HG03025 (cell line): ENCODE data around the gene TRIB2.
A peak's percentile ranks its signal among the peaks of the same experiment; 100 is the strongest.

Experiments
- ATAC-seq: cut with Tn5 transposase; IDR thresholded peaks from one replicate; pipeline ENCODE4 v1.9.1; 2021; ENCODE audit warnings: mild to moderate bottlenecking, moderate library complexity; ENCODE audit not compliant: unreplicated experiment, low FRiP score

The TRIB2 gene

DNA sequence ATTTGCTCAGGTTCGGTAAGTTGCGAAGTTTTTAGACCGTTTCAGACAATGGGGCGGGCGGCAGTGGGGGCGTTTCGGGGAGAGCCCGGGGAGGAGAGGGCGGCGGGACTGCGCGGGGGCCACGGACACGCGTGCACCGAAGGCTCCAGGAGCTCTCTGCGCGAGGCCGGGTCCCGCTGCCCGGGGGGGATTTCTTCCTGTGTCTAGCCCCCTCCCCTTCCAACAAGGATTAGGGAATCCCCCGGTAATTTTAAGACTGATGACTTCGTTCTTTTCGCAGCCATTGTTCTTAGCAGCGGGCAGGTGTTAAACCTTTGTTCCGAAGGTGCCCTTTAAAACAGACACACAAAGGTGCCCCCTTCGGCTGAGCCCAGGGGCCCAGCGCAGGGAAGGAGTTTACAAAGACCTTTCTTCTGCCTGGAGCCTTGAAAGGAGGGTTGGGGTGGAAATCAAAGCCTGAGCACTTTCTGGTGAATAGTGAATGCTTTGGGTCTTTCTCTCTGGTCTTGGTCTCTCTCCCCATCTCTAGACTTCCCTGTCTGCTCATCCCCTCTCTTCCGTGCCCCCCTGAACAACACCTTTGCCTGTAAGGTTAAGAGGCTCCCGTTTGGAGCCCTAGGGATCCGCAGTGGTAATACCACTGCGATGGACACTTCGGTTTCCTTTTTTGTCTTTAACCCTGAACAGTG is 2.1 kb downstream of the TRIB2 start:
- ATAC-seq = no peak

GRCh38 chr2:12719400-12720277 is 2.9 kb downstream of the TRIB2 start:
- no peak for ATAC-seq

DNA sequence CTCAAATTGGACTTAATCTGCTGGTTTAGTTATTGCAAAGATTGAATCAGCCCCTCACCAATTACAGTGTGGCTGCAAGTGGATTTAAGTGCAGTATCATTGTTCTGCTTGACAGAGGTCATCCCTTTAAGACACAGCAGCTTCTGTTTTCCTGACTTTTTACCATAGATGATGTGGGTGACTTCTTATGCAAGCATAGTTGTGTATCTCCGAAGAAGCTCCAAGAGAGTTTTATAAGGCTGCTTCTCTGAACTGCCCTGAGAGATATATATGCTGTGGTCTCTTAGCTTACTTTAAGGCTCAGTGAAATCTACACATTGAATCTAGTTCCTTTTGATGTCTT is 3.5 kb downstream of the TRIB2 start:
- ATAC-seq = no peak

DNA sequence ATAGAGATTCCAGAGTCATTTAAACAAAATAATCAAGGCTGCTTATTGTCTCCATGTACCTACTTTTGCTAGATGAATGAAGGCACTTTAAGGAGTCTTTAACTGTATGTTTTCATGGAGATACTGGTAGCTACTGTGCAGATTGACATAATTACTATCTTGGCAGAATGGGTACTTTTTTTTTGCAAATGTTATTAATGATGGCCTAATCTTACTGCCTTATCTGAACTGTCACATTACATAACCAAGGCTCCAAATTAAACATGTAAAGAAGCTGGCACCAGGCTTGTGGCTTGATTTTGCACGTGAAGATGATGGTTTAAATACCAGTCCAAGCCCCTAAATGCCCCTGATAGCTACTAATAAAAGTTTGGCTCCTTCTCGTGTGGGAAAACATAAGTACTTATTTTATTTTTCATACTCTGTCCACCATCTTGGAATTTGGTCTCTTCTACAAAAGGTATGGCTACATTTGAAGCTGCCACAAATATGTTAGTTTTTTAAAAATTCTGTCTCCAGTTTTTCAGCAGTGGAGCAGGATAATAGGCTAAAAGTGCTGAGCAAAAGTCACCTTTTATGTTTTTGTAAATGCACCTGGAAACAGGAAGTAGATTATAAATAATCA is 4.1 kb downstream of the TRIB2 start:
- no peak for ATAC-seq

DNA sequence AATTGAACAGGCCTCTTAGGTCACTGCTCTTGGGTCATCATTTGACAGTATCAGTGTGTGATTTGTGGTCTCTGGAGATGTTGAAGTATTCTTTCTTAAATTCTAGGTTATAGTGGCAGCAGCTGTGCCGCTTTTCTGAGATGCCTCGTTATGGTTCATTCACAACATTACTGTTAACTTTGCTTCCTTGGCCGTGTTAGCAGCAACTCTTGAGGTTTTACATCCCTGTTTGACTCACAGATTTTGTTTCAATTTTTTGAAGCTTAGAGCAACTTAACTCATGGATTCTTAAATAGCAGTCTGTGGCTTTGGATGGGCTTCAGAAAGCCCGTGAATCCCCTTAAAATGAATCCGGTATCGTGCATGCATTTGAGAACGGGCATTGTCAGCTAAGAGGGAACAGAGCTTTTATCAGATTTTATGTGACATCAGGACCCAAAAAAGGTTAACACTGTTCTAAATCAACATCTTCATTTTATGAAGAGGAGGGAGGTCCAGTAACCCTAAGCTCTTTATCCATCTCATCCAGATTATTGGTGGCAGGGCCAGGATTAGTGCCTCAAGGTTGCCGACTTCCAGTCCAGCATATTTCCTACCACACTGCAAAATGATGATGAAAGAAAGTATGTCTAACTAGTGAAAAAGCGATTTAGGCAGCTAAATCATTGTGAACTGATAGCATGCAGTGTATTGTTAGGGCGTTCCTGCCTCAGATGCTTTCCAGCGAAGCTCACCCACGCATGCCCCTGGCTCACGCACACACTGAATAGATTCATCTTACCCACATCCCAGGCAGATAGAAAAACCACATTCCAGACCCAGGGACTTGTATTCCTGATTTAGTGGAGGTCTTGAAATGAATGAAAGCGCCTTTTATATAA is 5.1 kb downstream of the TRIB2 start:
- ATAC-seq = no peak

DNA sequence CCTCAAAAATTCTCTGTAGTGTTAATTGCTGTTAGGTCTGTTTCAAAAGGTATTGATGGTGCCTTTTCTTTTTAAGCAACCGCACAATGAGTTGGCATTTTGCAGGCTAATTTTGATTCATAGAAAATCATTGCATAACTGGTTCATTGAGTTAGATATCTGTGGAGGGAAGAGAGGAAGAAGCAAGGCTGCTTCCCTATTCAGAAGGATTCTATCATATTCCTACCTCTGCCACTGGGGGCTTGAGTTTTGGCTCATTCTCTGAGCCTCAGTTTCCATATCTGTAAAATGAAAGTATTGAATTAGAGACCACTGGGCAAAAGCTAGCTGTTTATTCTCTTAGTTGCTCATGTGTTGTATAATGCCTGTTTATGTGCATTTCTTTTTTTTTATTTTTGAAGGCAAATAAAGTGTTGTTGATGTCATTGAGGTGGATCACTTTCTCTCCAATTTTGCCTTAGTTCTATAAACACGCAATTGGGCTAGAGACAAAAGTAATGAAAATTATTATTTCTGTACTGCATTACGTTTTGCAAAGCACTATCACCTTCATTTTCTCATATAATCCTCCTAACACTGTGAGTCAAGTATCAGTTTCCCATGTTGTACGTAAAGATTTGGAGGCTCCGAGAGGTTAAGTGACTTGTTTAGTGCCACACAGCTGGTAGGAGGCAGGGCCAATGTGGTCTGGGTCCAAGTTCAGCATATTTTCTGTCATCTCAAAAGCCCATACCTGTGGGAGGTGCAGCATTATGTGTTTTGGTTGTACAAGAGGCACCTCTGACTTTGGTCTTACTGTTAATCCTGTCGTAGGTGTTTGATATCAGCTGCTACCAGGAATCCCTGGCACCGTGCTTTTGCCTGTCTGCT is 5.9 kb downstream of the TRIB2 start:
- no peak for ATAC-seq

DNA sequence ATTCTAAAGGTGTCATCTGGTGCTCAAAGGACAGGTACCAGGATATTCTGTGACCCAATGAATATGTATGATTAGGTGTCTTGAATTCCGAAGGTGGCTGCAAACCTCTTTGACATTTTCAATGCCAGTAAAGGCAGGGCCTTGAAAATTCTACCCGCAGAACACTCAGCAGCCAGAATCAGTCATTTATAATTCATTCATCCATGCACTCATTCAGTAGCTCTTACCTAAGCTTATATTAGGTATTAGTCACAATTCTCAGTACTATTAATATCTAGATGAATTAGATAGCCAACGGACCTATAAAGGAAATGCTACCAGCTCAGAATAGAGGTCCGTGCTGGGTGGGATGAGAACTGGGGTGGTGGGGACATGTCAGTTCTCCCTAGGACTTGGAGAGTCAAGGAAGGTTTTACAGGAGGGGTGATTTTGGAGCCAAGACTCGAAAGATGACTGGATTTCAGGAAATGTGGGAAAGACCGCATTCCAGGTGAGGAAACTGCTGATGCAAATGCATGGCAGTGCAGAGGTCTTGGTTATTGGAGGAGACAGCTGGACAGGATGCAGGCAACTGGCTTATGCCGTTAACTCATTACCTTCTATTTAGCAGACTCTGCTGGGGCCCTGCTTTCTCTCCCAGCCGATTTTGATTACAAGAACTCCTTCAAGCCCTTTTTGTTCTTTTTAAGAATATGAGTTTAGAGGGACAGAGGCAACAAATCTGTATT is 7.2 kb downstream of the TRIB2 start:
- ATAC-seq = no peak

GRCh38 chr2:12725233-12726187 is 8.8 kb downstream of the TRIB2 start:
- ATAC-seq = no peak

- no peak for ATAC-seq
These were observed 9.5 kb downstream of the TRIB2 start for GRCh38 chr2:12726271-12726670.

DNA sequence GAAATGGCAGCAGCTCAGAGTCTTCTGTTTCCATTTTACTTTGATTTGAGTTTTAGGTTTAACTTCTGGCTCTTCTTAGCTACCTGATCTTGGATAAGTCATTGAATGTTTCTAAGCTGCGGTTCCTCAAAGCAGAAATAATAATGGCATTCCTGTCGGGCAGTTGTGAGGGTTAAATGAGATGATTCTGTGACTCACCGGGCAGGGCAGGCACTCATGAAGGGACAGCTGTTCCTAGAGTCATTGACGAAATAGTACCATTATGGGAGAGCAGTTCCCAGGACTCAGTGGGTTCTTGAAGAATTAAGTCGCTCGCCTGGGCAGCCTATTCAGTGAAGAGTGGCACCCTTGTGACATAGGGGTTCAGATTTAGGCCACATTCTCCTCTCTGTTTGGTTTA is 10.3 kb downstream of the TRIB2 start:
- no peak for ATAC-seq

DNA sequence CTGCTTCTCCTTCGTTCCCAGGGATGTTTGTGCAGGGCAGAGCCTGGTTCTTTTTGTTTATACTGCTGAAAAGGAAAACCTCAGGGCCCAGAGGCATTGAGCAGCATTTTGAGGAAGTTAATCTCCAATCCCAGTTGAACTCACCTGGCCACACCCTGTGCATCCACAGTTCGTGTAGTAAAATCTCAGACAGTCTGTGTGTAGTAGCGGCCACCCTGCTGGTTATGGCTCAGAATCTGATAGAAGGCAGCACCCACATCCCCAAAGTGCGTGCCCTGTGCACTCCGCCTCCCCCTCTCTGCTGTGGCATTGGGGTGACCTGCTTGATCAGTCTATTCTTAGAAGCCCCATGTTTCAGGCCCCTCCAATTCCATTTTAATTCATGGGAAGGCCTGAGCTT is 10.9 kb downstream of the TRIB2 start:
- ATAC-seq = no peak

- ATAC-seq = peak; percentile 92
These were observed 11.6 kb downstream of the TRIB2 start for GRCh38 chr2:12728221-12728777.

DNA sequence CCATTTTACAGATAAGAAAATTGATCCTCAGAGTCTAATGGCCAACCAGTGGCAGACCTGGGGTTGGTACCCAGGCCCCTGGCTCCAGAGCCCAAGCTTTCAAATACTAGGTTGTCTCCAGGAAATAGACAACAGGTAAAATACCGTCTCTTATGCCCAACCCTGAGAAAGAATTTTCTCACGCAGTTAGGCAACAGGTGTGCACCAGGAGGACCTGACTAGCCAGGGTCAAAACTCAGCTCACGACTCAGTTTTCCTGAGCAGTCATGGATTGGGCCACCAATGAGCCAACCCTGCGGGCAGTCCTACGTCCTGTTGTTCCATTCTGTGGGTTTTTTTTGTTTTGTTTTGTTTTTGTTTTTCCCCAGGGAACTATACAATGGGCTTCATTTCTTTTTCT is 13.5 kb downstream of the TRIB2 start:
- no peak for ATAC-seq

DNA sequence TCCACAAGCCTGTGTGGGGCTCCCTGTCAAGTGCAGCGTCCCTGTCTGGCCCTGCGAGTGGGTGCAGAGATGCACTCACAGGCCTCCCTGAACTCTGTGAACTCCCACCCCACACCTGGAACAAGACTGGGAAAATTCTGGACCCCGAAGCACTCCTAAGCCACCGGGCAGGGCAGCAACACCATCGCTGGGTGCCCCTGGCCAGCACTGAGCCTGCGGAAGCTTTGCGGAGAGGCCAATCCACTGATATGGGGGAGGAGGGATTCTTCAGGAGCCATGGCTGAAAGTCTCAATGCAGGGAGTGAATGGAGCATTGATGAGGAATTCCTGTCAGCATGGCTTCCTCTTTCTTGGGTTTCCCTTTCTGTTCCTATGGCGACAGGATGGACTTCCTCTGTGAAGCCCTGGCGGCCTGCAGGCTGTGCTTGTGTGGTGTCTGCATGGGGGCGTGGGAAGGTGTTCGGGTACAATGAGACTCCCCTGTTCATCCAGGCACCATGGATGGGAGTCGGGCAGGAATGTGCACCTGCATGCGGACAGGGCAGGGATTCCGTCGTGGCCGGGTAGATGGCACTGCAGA is 15.1 kb downstream of the TRIB2 start:
- ATAC-seq = no peak

DNA sequence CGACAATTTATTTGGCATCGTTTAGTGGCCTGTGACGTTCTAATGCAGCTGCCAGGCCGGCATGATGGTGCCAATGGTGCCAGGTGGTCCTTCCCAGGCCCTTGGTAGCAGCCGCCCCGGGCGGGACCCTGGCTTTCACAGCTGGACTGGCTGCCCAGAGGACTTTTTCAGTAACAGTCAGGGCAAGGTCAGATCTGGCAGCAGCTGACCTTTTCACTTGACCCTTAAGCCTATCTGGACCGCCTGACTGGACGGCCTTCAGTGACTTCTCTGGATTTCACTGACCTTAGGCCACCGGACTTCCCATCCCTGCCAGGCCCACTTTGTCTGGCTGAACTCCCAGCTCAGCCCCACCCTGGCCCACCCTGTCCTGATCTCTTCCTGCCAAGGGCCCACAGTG is 15.9 kb downstream of the TRIB2 start:
- ATAC-seq = no peak

- ATAC-seq = no peak
These were observed 17.1 kb downstream of the TRIB2 start for GRCh38 chr2:12733846-12734245.

GRCh38 chr2:12734914-12735654 is 18.3 kb downstream of the TRIB2 start:
- ATAC-seq = no peak
